D721Med (cell line): ENCODE data around the gene MMAB.

ENCODE experiments used
- DNase-seq: peaks from one replicate; pipeline ENCODE4 v3.0.0; 2011; ENCODE audit warnings: low spot score; ENCODE audit not compliant: insufficient read length
- FAIRE-seq: peaks from 2 replicates; lab custom pipeline; 2011; peaks lifted over from hg19 to GRCh38; lab: Jason Lieb, UNC
- TF ChIP-seq, protein P1 (sequence below): IDR thresholded peaks from 2 replicates; pipeline ENCODE4 v1.5.1; 2012; ENCODE audit warnings: mild to moderate bottlenecking, control low read depth; ENCODE audit not compliant: insufficient read depth; ENCODE audit errors: missing control alignments

The MMAB gene

DNA sequence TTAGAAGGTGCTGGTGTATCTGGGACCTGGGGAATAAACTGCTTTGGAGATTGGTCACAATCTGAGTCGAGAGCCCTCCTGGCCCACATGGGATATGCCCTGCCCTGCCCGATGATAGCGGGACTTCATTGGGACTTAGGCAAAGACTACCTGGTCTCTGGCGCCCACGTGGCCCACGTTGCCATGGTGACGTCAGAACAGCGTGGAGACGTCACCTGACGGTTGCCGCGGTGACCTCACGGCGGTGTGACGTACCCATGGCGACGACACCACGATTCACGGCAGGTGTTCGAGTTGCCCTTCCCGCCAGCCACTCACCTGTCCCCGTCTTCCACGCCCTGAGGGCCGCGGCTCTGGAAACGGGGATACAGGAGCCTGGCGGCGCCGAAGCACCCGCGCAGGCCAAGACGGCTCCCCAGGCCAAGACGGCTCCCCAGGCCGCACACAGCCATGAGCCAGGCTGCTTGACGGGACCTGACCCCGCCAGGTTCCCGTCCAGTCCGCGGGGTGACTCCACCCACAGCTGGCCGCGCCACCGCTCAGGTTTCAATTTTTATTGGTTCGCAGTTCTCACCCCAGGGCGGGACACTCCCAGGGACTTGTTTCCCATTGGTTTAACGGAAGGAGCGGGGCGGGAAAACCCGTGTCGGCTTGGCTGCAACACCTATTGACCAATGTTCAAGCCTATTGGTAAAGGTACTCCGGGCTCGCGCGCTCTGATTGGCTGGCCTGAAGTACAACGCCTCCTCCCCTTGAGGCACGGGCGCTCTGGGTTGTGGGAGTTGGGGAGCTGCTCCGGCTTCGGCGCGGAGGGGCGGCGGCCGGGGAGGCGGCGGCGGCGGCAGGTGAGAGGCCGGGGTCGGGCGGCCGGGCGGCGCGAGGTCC lies at the start of gene MMAB, which contains the start of gene MVK:
Gene MMAB, minus strand, starts transcription at position 476 of the 885 bp plus-strand sequence. Its CDS starts 24 bp downstream, at position 452.
Gene MVK, plus strand, starts transcription at position 766 of the 885 bp plus-strand sequence. CDS start 1,029 bp downstream, outside the sequence.
- FAIRE-seq = no peak
- TF ChIP-seq, protein P1, sequence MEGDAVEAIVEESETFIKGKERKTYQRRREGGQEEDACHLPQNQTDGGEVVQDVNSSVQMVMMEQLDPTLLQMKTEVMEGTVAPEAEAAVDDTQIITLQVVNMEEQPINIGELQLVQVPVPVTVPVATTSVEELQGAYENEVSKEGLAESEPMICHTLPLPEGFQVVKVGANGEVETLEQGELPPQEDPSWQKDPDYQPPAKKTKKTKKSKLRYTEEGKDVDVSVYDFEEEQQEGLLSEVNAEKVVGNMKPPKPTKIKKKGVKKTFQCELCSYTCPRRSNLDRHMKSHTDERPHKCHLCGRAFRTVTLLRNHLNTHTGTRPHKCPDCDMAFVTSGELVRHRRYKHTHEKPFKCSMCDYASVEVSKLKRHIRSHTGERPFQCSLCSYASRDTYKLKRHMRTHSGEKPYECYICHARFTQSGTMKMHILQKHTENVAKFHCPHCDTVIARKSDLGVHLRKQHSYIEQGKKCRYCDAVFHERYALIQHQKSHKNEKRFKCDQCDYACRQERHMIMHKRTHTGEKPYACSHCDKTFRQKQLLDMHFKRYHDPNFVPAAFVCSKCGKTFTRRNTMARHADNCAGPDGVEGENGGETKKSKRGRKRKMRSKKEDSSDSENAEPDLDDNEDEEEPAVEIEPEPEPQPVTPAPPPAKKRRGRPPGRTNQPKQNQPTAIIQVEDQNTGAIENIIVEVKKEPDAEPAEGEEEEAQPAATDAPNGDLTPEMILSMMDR = no peak
- DNase-seq = peak; percentile 97

DNA sequence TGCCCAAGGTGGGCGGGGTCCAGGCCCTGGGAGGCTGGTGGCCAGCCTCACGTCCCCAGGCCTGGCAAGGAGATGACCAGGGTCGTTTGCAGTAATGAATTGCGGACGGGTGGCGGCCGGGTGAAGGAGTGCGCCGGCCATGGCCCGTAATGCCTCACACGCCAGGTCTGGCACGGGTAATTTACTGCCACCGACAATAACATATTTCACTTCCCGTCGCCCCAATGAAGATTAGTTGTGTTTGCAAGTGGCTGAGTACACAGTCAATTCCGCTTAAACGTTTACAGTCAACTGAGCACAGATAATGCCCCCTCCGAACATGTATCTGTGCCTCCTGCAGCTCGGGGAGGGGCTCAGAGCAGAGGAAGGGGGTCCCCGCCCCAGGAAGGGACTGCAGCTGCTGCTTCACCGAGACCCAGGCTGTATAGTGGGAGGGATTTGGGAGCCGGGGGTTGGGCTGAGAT lies 48.6 kb upstream of the MMAB start:
- DNase-seq (no peak), FAIRE-seq (no peak)
- TF ChIP-seq, protein P1 = no peak

DNA sequence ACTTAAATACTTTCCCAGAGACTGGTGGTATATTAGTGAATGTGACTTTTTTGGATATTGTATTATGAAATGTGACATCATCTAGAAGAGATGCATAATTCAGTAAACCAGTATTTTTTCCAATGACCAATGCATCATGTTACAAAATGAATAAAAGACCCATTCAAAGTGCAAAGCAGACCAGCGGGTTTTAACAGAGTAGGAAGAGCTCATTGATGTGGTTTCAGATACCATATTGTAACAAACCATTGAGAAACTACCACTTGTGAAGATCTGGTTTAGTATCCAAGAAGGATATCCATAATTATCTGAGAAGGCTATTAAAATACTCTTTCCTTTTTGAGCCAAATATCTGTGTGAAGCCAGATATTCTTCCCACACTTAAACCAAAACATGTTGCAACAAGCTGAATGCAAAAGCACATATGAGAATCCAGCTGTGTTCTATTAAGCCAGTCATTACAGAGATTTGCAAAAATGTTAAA lies 47.9 kb upstream of the MMAB start:
- TF ChIP-seq, protein P1 = no peak
- no peak for FAIRE-seq
- no peak for DNase-seq

DNA sequence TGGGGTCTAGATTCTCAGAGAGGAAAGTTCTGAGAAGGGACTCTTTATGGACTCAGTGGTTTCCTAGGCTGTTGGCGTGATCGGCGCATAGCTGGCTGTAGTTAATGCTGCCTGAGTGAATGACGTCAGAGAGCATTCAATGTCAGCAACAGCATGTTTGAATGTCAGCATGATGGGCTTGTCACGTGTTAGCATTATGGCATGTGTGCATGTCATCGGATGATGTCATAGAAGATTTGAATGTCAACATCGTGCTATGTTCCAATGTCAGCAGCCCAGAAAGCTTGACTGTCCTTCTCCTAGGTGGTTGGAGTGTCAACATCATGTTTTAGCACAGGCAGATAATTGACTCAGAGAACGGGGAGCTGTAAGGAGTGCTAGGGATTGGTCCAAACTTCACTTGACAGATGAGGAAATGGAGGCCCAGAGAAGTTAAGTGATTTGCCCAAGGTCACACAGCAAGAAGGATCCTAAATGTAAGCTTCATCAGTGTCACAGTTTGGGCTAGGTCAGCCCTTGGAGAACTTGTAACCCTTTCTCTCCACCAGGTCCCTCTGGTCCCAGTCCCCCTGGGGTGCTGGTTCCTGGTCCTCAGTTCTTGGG lies 45.8 kb upstream of the MMAB start:
- FAIRE-seq (no peak), DNase-seq (no peak)
- TF ChIP-seq, protein P1 = no peak

DNA sequence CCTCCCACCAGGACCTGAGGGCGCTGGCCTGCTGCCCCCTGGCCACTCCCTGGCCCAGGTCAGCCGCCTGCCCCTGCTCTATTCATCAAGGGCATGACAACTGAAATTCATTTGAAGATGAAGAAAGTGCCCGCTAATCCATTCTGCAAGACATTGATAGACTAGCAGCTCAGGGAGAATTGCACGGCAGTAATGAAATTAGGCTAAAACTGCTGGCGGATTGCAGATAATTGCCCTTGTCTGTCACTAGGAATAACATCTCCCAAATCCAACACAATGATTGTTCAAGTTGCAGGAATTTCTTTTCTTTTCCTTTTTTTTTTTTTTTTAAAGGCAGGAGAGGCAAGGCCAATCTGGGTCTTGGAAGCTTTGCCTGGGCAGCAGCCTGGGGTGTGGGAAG lies 44.8 kb upstream of the MMAB start:
- DNase-seq (no peak), FAIRE-seq (no peak)
- TF ChIP-seq, protein P1 = no peak

DNA sequence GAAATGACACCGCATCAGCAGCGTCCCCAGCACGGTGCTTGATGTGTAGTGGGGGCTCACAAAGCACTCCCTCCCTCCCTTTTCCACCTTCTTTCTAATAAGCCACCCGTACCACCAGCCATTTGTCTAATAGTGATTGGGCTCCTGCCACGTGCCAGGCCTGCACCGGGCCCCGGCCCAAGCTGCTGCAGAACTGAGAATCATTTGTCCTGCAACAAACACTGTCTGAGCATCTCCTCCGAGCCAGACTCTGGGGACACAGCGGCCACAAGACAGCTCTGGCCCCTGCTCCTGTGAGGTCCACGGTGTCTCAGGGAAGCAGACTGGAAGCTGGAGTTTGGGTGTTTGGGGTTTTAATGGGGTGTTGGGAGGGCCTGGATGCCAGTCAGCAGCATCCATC lies 44.2 kb upstream of the MMAB start:
- TF ChIP-seq, protein P1 = no peak
- no peak for DNase-seq
- no peak for FAIRE-seq
